ENCODE measurements around the gene PIEZO2.

The PIEZO2 gene

GRCh38 chr18:10979411-10979810, 170.0 kb downstream of the PIEZO2 start:
- Histone ChIP-seq H3K9me2 (replicated peaks; ENCODE audit: control insufficient read depth, low read length) (no peaks in the 10 kb centered on the region), H3K27me3 (ENCODE audit: control insufficient read depth, low read length) (no peaks in the 10 kb centered on the region), H4K20me1 (ENCODE audit: control insufficient read depth, insufficient read depth, low read depth, low read length) (no peaks in the 10 kb centered on the region), H3K9me3 (ENCODE audit: control insufficient read depth, insufficient read depth, low read length) (no peaks in the 10 kb centered on the region), H3K4me1 (ENCODE audit: control insufficient read depth, low read length) (no peaks in the 10 kb centered on the region), H3K79me2 (ENCODE audit: control insufficient read depth, low read length) (no peaks in the 10 kb centered on the region), H3K4me3 (ENCODE audit: low read length) (no peak overlapping the region), H3K27ac (ENCODE audit: low read depth, low read length) (no peak overlapping the region), H3K36me3 (ENCODE audit: control insufficient read depth, low read length) (no peaks in the 10 kb centered on the region), H3K4me2 (ENCODE audit: low read length) (no peak overlapping the region), H3F3A (ENCODE audit: control insufficient read depth, insufficient read depth) (no peaks in the 10 kb centered on the region)
- TF ChIP-seq EZH2phosphoT487 (IDR thresholded peaks at IDR 0.05; ENCODE audit: borderline replicate concordance, low read length): no peak
- TF ChIP-seq, protein P1, sequence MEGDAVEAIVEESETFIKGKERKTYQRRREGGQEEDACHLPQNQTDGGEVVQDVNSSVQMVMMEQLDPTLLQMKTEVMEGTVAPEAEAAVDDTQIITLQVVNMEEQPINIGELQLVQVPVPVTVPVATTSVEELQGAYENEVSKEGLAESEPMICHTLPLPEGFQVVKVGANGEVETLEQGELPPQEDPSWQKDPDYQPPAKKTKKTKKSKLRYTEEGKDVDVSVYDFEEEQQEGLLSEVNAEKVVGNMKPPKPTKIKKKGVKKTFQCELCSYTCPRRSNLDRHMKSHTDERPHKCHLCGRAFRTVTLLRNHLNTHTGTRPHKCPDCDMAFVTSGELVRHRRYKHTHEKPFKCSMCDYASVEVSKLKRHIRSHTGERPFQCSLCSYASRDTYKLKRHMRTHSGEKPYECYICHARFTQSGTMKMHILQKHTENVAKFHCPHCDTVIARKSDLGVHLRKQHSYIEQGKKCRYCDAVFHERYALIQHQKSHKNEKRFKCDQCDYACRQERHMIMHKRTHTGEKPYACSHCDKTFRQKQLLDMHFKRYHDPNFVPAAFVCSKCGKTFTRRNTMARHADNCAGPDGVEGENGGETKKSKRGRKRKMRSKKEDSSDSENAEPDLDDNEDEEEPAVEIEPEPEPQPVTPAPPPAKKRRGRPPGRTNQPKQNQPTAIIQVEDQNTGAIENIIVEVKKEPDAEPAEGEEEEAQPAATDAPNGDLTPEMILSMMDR (IDR thresholded peaks at IDR 0.05; ENCODE audit: low read depth, low read length, poor library complexity, severe bottlenecking): no peak

- H3F3A ChIP-seq (ENCODE audit: control insufficient read depth, insufficient read depth): no peaks in the 10 kb centered on the region
- no peaks in the 10 kb centered on the region for H3K4me1 ChIP-seq (ENCODE audit: control insufficient read depth, low read length)
- H4K20me1 ChIP-seq (ENCODE audit: control insufficient read depth, insufficient read depth, low read depth, low read length): no peaks in the 10 kb centered on the region
- TF ChIP-seq EZH2phosphoT487 (IDR thresholded peaks at IDR 0.05; ENCODE audit: borderline replicate concordance, low read length): no peak
- TF ChIP-seq, protein P1 (IDR thresholded peaks at IDR 0.05; ENCODE audit: low read depth, low read length, poor library complexity, severe bottlenecking): no peak
- no peaks in the 10 kb centered on the region for H3K36me3 ChIP-seq (ENCODE audit: control insufficient read depth, low read length)
- H3K27me3 ChIP-seq (ENCODE audit: control insufficient read depth, low read length): no peaks in the 10 kb centered on the region
- H3K79me2 ChIP-seq (ENCODE audit: control insufficient read depth, low read length): no peaks in the 10 kb centered on the region
- no peaks in the 10 kb centered on the region for H3K9me3 ChIP-seq (ENCODE audit: control insufficient read depth, insufficient read depth, low read length)
- H3K4me3 ChIP-seq (ENCODE audit: low read length): no peak overlapping the region
- no peak overlapping the region for H3K27ac ChIP-seq (ENCODE audit: low read depth, low read length)
- no peaks in the 10 kb centered on the region for H3K9me2 ChIP-seq (replicated peaks; ENCODE audit: control insufficient read depth, low read length)
- no peak overlapping the region for H3K4me2 ChIP-seq (ENCODE audit: low read length)
These were observed 172.3 kb downstream of the PIEZO2 start for GRCh38 chr18:10977042-10977441.

DNA sequence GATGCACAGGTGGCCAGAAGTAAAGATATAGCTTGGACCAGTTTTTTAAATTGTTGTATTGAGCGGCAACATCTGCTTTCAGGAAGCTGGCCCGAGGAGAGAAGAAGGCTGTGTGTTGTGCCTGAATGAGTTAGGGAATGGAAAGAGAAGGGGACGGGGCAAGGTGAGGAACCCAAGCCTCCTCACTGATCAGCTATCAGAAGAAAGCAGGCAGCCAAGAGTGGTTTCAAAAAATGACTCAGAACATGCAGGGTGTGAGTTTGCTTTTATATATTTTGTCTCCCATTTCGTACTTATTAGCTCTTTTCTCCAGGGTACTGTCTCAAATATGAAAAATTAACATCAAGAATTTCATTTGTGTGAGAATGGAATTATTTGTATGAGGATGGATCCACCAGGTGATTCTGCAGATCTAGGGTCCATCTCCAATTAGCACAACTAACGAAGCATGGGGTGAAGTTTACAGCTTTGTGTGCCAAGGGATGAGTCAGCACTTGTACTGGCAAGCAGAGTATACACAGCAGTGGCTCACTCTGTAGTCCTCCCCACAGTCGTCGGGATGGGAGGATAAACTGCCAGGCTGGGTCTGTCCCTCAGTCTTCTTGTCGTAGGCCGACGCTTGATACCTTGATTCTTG, 175.7 kb downstream of the PIEZO2 start:
- Histone ChIP-seq H3K79me2 (ENCODE audit: control insufficient read depth, low read length) (no peaks in the 10 kb centered on the region), H3K27me3 (ENCODE audit: control insufficient read depth, low read length) (no peaks in the 10 kb centered on the region), H3K4me3 (ENCODE audit: low read length) (no peak overlapping the region), H3K36me3 (ENCODE audit: control insufficient read depth, low read length) (no peaks in the 10 kb centered on the region), H3K9me2 (replicated peaks; ENCODE audit: control insufficient read depth, low read length) (no peaks in the 10 kb centered on the region), H3K4me1 (ENCODE audit: control insufficient read depth, low read length) (no peaks in the 10 kb centered on the region), H3K27ac (ENCODE audit: low read depth, low read length) (no peak overlapping the region), H3K9me3 (ENCODE audit: control insufficient read depth, insufficient read depth, low read length) (no peaks in the 10 kb centered on the region), H4K20me1 (ENCODE audit: control insufficient read depth, insufficient read depth, low read depth, low read length) (no peaks in the 10 kb centered on the region), H3F3A (ENCODE audit: control insufficient read depth, insufficient read depth) (no peaks in the 10 kb centered on the region), H3K4me2 (ENCODE audit: low read length) (no peak overlapping the region)
- TF ChIP-seq, protein P1 (IDR thresholded peaks at IDR 0.05; ENCODE audit: low read depth, low read length, poor library complexity, severe bottlenecking): no peak
- no peak for TF ChIP-seq EZH2phosphoT487 (IDR thresholded peaks at IDR 0.05; ENCODE audit: borderline replicate concordance, low read length)

Measured in DOHH2 (cell line).